H1 (cell line): ENCODE results near the gene SLC1A2. TPM values are rescaled to one million over a fixed set of nuclear protein-coding genes. Genes with fewer than 3 reads are reported as not detected.

Experiments used
- CTCF ChIA-PET: fragments of 300-600 bp; sonication (Branson Sonifier 250); formaldehyde crosslinking; loops from one replicate; lab custom pipeline; 2021; ENCODE audit not compliant: partially characterized antibody; lab: Charles Lee
- POLR2A ChIA-PET: fragments of 300-600 bp; sonication (Branson Sonifier 250); formaldehyde crosslinking; loops from one replicate; lab custom pipeline; 2021; ENCODE audit warnings: inconsistent platforms; ENCODE audit not compliant: partially characterized antibody; lab: Charles Lee
- DNase-seq, 2 experiments: peaks; one replicate each; pipeline versions ENCODE4 v3.0.0 to v3.0.0-alpha.2; 2010 to 2022; ENCODE audit warnings: low spot score in 2 of 2, low read depth in 1 of 2, mixed read lengths in 1 of 2
- FAIRE-seq: peaks from 2 replicates; lab custom pipeline; 2011; peaks lifted over from hg19 to GRCh38; lab: Jason Lieb, UNC
- H2AFZ ChIP-seq: 2 replicates; pipeline ENCODE4 v1.8.1; 2012; ENCODE audit warnings: low read length, inconsistent platforms
- H2AK5ac ChIP-seq: 2 replicates; pipeline ENCODE4 v1.6.1; 2013; ENCODE audit warnings: low read depth, low read length
- H2BK120ac ChIP-seq: replicated peaks from 2 replicates; pipeline ENCODE3; 2013; ENCODE audit warnings: low read depth, low read length, inconsistent platforms
- H2BK12ac ChIP-seq: 2 replicates; pipeline ENCODE4 v1.6.1; 2013; ENCODE audit warnings: low read depth, low read length
- H2BK15ac ChIP-seq: 2 replicates; pipeline ENCODE4 v1.6.1; 2013; ENCODE audit warnings: low read length
- H2BK20ac ChIP-seq: 2 replicates; pipeline ENCODE4 v1.6.1; 2013; ENCODE audit warnings: low read length
- H2BK5ac ChIP-seq: 2 replicates; pipeline ENCODE4 v1.6.1; 2013; ENCODE audit warnings: low read depth, low read length
- H3K14ac ChIP-seq: 2 replicates; pipeline ENCODE4 v1.6.1; 2013; ENCODE audit warnings: inconsistent platforms; ENCODE audit not compliant: insufficient read length
- H3K18ac ChIP-seq: 2 replicates; pipeline ENCODE4 v1.6.1; 2013; ENCODE audit warnings: low read length; ENCODE audit errors: extremely low read depth
- H3K23ac ChIP-seq: 2 replicates; pipeline ENCODE4 v1.6.1; 2013; ENCODE audit warnings: inconsistent platforms; ENCODE audit not compliant: insufficient read length
- H3K23me2 ChIP-seq: 2 replicates; pipeline ENCODE4 v1.6.1; 2013; ENCODE audit warnings: low read depth, low read length
- H3K27ac ChIP-seq: 2 replicates; pipeline ENCODE4 v1.6.1; 2011; ENCODE audit warnings: low read depth, low read length, inconsistent platforms
- H3K27me3 ChIP-seq, 4 experiments: replicated peaks in 1 of 4; 1 replicate in 1 of 4; 2 replicates in 3 of 4; pipeline versions ENCODE4 v1.6.1 to v1.8.1; 2011 to 2013; ENCODE audit warnings: low read length in 3 of 4, mild to moderate bottlenecking in 3 of 4, inconsistent platforms in 2 of 4, mixed read lengths in 2 of 4, moderate library complexity in 1 of 4; ENCODE audit not compliant: control insufficient read depth in 3 of 4, insufficient read depth in 3 of 4; ENCODE audit errors: extremely low read depth in 1 of 4
- H3K36me3 ChIP-seq, 4 experiments: 2 replicates each; pipeline versions ENCODE4 v1.6.1 to v1.8.1; 2011 to 2013; ENCODE audit warnings: mild to moderate bottlenecking in 4 of 4, low read length in 3 of 4, moderate library complexity in 2 of 4, control low read depth in 1 of 4, inconsistent platforms in 1 of 4; ENCODE audit not compliant: insufficient read depth in 4 of 4, control insufficient read depth in 2 of 4
- H3K4ac ChIP-seq: replicated peaks from 2 replicates; pipeline ENCODE3; 2013; ENCODE audit warnings: low read length, low read depth, mixed read lengths, inconsistent platforms; ENCODE audit not compliant: insufficient read length
- H3K4me1 ChIP-seq, 4 experiments: replicated peaks in 1 of 4; 1 replicate in 1 of 4; 2 replicates in 3 of 4; pipeline versions ENCODE4 v1.6.1 to v1.8.1; 2011 to 2013; ENCODE audit warnings: low read length in 3 of 4, inconsistent platforms in 2 of 4, mixed read lengths in 1 of 4; ENCODE audit not compliant: insufficient read depth in 4 of 4, control insufficient read depth in 3 of 4
- H3K4me2 ChIP-seq, 2 experiments: 2 replicates each; pipeline versions ENCODE4 v1.6.1 to v1.8.1; 2011 to 2013; ENCODE audit warnings: low read depth in 2 of 2, low read length in 2 of 2, control low read depth in 1 of 2, inconsistent platforms in 1 of 2, mild to moderate bottlenecking in 1 of 2; ENCODE audit not compliant: insufficient read depth in 1 of 2
- H3K4me3 ChIP-seq, 4 experiments: fragments of 200-600, 300-600 bp in 1 of 4; sonication (generic), shearing (Covaris generic), sonication (Bioruptor Twin) in 1 of 4; 2 replicates each; pipeline versions ENCODE4 v1.5.1 to v1.8.1; 2011 to 2016; ENCODE audit warnings: low read length in 4 of 4, low read depth in 3 of 4, control low read depth in 2 of 4, inconsistent platforms in 2 of 4, mild to moderate bottlenecking in 2 of 4, mixed read lengths in 1 of 4, moderate library complexity in 1 of 4; ENCODE audit not compliant: insufficient read depth in 2 of 4; ENCODE audit errors: extremely low read depth in 1 of 4
- H3K56ac ChIP-seq: replicated peaks from 2 replicates; pipeline ENCODE3; 2013; ENCODE audit warnings: low read depth, mild to moderate bottlenecking, mixed read lengths, low read length, inconsistent platforms; ENCODE audit not compliant: insufficient read length
- H3K79me1 ChIP-seq: 2 replicates; pipeline ENCODE4 v1.6.1; 2013; ENCODE audit warnings: low read depth, low read length, control low read depth
- H3K79me2 ChIP-seq, 2 experiments: 2 replicates each; pipeline versions ENCODE4 v1.6.1 to v1.8.1; 2012 to 2013; ENCODE audit warnings: low read length in 2 of 2, mild to moderate bottlenecking in 2 of 2, inconsistent platforms in 1 of 2; ENCODE audit not compliant: insufficient read depth in 2 of 2, control insufficient read depth in 1 of 2
- H3K9ac ChIP-seq, 4 experiments: replicated peaks in 1 of 4; 1 replicate in 1 of 4; 2 replicates in 3 of 4; pipeline versions ENCODE4 v1.6.1 to v1.8.1; 2011 to 2013; ENCODE audit warnings: low read depth in 3 of 4, low read length in 3 of 4, control low read depth in 2 of 4, mild to moderate bottlenecking in 2 of 4, moderate library complexity in 2 of 4, inconsistent platforms in 1 of 4; ENCODE audit errors: extremely low read depth in 1 of 4
- H3K9me3 ChIP-seq, 2 experiments: 2 replicates each; pipeline versions ENCODE4 v1.6.1 to v1.8.1; 2012 to 2013; ENCODE audit warnings: mild to moderate bottlenecking in 2 of 2, moderate library complexity in 2 of 2, control low read depth in 1 of 2, inconsistent platforms in 1 of 2, low read depth in 1 of 2, low read length in 1 of 2, mixed read lengths in 1 of 2; ENCODE audit not compliant: insufficient read depth in 2 of 2
- H4K20me1 ChIP-seq, 2 experiments: replicated peaks in 1 of 2; 2 replicates each; pipeline versions ENCODE3 to v1.8.1; 2011 to 2013; ENCODE audit warnings: inconsistent platforms in 2 of 2, low read length in 2 of 2, mild to moderate bottlenecking in 1 of 2; ENCODE audit not compliant: insufficient read depth in 2 of 2, control insufficient read depth in 1 of 2
- H4K5ac ChIP-seq: 2 replicates; pipeline ENCODE4 v1.6.1; 2013; ENCODE audit warnings: low read length, low read depth, mixed read lengths, inconsistent platforms; ENCODE audit not compliant: insufficient read length
- H4K8ac ChIP-seq: 2 replicates; pipeline ENCODE4 v1.8.0; 2013; ENCODE audit warnings: mild to moderate bottlenecking, moderate library complexity, low read length, inconsistent platforms; ENCODE audit not compliant: insufficient read depth; ENCODE audit errors: extremely low read depth
- H4K91ac ChIP-seq: replicated peaks from 2 replicates; pipeline ENCODE3; 2013; ENCODE audit warnings: low read length, mixed read lengths, inconsistent platforms; ENCODE audit not compliant: insufficient read length
- ATF3 ChIP-seq: IDR thresholded peaks from 2 replicates; pipeline ENCODE4 v1.6.1; 2011; ENCODE audit warnings: low read depth, mild to moderate bottlenecking, low read length; ENCODE audit not compliant: insufficient read depth
- CTBP2 ChIP-seq: IDR thresholded peaks from 2 replicates; pipeline ENCODE4 v1.7.0; 2011; ENCODE audit warnings: borderline replicate concordance, mild to moderate bottlenecking, moderate library complexity, mixed read lengths, low read length; ENCODE audit not compliant: insufficient read depth, insufficient read length
- HDAC6 ChIP-seq: IDR thresholded peaks from one replicate; pipeline ENCODE4 v1.7.1; 2012; ENCODE audit warnings: low read depth, mild to moderate bottlenecking, inconsistent platforms, low read length, moderate library complexity
- JUN ChIP-seq: IDR thresholded peaks from 2 replicates; pipeline ENCODE4 v1.6.1; 2011; ENCODE audit warnings: low read depth, mild to moderate bottlenecking, improper control_type of control experiment, low read length
- SP1 ChIP-seq: IDR thresholded peaks from 2 replicates; pipeline ENCODE4 v1.6.1; 2011; ENCODE audit warnings: low read depth, low read length
- WGBS, 2 experiments: shearing (Covaris generic) in 1 of 2; methylation state at CpG; one replicate each; pipeline versions ENCODE4 v1.1.6 to v1.1.7; 2013 to 2015; ENCODE audit warnings: low lambda C conversion rate in 2 of 2, mixed read lengths in 2 of 2, inconsistent platforms in 1 of 2, low coverage in 1 of 2, missing lambda C conversion rate in 1 of 2; ENCODE audit not compliant: insufficient replicate concordance in 2 of 2, insufficient coverage in 1 of 2, insufficient read length in 1 of 2; ENCODE audit errors: extremely low coverage in 1 of 2, missing lambda C conversion rate in 1 of 2; 5-methylcytosine and 5-hydroxymethylcytosine counted together
- polyA plus RNA-seq, 7 experiments: library from polyadenylated mRNA; depleted of rRNA in 3 of 7; stranded (reverse) in 5 of 7; unstranded in 2 of 7; fragments of >200 nt in 5 of 7; fragments of 200-250 nt in 2 of 7; gene quantifications; 1 replicate in 5 of 7; 2 replicates in 1 of 7; 4 replicates in 1 of 7; pipeline versions ENCODE4 v1.2.1 to v1.2.3, GENCODE V29; 2011 to 2013; ENCODE audit warnings: missing spikeins in 2 of 7, mixed read lengths in 2 of 7
- total RNA-seq: library from RNA; stranded (reverse); fragmentation: NEBNext Ultra II Directional; extraction: Animal tissue kit (Norgen Biotek cat#: 25700); gene quantifications from 2 replicates; pipeline ENCODE4 v1.2.1, GENCODE V29; 2021
- TF ChIP-seq, protein P1 (sequence below), 3 experiments: IDR thresholded peaks; 1 replicate in 2 of 3; 2 replicates in 1 of 3; pipeline versions ENCODE4 v1.5.1 to v1.6.1; 2011; ENCODE audit warnings: low read length in 3 of 3, mild to moderate bottlenecking in 3 of 3, inconsistent platforms in 2 of 3, low read depth in 1 of 3, moderate library complexity in 1 of 3; ENCODE audit not compliant: insufficient read depth in 1 of 3; ENCODE audit errors: control extremely low read depth in 1 of 3

Gene SLC1A2
- total and polyA plus RNA-seq, 2 of the 8 experiments (the other 6 are each of a cell fraction or from before 2014, with no cell fraction given), result 0.57 to 1.2 TPM

- CTCF ChIA-PET, result interaction anchor here (1.2 to 1.4 kb wide), 2 partner anchors 12 to 14 kb away, joined by 3 read pairs; no protein-coding TSS in a partner anchor
- TF ChIP-seq, protein P1, sequence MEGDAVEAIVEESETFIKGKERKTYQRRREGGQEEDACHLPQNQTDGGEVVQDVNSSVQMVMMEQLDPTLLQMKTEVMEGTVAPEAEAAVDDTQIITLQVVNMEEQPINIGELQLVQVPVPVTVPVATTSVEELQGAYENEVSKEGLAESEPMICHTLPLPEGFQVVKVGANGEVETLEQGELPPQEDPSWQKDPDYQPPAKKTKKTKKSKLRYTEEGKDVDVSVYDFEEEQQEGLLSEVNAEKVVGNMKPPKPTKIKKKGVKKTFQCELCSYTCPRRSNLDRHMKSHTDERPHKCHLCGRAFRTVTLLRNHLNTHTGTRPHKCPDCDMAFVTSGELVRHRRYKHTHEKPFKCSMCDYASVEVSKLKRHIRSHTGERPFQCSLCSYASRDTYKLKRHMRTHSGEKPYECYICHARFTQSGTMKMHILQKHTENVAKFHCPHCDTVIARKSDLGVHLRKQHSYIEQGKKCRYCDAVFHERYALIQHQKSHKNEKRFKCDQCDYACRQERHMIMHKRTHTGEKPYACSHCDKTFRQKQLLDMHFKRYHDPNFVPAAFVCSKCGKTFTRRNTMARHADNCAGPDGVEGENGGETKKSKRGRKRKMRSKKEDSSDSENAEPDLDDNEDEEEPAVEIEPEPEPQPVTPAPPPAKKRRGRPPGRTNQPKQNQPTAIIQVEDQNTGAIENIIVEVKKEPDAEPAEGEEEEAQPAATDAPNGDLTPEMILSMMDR (IDR thresholded peaks at IDR 0.05; ENCODE audit: control extremely low read depth in 1 of 3, insufficient read depth in 1 of 3, low read depth in 1 of 3, low read length in 3 of 3), result no peak
- TF ChIP-seq CTBP2 (no peak), SP1 (no peak), ATF3 (no peak), JUN (no peak), HDAC6 (no peak)
These were observed 196.0 kb downstream of the SLC1A2 start for GRCh38 chr11:35223371-35223796.

More at GRCh38 chr11:35223371-35223796, 196.0 kb downstream of the SLC1A2 start:
- Histone ChIP-seq H4K5ac (no peak overlapping the region), H2BK5ac (no peak overlapping the region), H2AFZ (no peak overlapping the region), H4K20me1 (no peaks in the 10 kb centered on the region), H3K36me3 (no peaks in the 10 kb centered on the region), H2AK5ac (no peak overlapping the region), H3K23ac (no peak overlapping the region), H3K14ac (no peak overlapping the region), H3K4me2 (no peak overlapping the region), H4K91ac (no peak overlapping the region), H2BK120ac (no peak overlapping the region), H3K56ac (no peak overlapping the region), H2BK12ac (no peak overlapping the region), H3K79me1 (no peaks in the 10 kb centered on the region), H2BK20ac (no peak overlapping the region), H3K4me3 (no peak overlapping the region), H3K18ac (no peak overlapping the region), H3K79me2 (no peaks in the 10 kb centered on the region), H3K9me3 (no peaks in the 10 kb centered on the region), H3K9ac (no peak overlapping the region), H3K27ac (no peak overlapping the region), H2BK15ac (no peak overlapping the region), H3K23me2 (no peaks in the 10 kb centered on the region), H3K4ac (no peak overlapping the region), H3K27me3 (no peaks in the 10 kb centered on the region), H4K8ac (no peak overlapping the region), H3K4me1 (no peaks in the 10 kb centered on the region)
- DNase-seq (no peak), FAIRE-seq (no peak)
- POLR2A ChIA-PET, result no interaction called here
- 87% methylated on average over 9 of the region's 9 CpGs; no CpG with 5 or more reads in 1 of the 2 experiments for WGBS, 2 experiments
